ENCODE data around the gene ZBED1.

DNA sequence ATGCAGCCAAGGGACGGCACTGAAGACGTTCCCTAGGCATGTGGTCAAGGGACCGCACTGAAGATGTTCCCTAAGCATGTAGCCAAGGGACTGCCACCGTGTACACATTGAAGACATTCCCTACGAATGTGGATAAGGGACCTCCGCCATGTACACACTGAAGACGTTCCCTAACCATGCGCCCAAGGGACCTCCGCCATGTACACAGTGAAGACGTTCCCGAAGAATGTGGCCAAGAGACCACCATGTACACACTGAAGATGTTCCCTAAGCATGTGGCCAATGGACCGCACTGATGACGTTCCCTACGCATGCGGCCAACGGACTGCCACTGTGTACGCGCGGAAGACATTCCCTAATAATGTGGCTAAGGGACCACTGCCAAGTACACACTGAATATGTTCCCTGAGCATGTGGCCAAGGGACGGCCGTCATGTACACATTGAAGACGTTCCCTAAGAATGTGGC, 48.4 kb downstream of the ZBED1 start:
- TF ChIP-seq POLR2A (IDR thresholded peaks at IDR 0.05), result no peak
- TF ChIP-seq, protein P1, sequence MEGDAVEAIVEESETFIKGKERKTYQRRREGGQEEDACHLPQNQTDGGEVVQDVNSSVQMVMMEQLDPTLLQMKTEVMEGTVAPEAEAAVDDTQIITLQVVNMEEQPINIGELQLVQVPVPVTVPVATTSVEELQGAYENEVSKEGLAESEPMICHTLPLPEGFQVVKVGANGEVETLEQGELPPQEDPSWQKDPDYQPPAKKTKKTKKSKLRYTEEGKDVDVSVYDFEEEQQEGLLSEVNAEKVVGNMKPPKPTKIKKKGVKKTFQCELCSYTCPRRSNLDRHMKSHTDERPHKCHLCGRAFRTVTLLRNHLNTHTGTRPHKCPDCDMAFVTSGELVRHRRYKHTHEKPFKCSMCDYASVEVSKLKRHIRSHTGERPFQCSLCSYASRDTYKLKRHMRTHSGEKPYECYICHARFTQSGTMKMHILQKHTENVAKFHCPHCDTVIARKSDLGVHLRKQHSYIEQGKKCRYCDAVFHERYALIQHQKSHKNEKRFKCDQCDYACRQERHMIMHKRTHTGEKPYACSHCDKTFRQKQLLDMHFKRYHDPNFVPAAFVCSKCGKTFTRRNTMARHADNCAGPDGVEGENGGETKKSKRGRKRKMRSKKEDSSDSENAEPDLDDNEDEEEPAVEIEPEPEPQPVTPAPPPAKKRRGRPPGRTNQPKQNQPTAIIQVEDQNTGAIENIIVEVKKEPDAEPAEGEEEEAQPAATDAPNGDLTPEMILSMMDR (IDR thresholded peaks at IDR 0.05), result no peak

Data from right lobe of liver (tissue), 4 donors.